Body of pancreas (tissue), 4 donors: ENCODE measurements around the gene ATPAF1.

Source experiments
- POLR2A ChIP-seq, 3 donors: fragments of 450-650 bp; IDR thresholded peaks; one replicate each; pipeline ENCODE4 v1.6.1; 2016; ENCODE audit warnings: antibody characterized with exemption in 3 of 3, mild to moderate bottlenecking in 2 of 3
- TF ChIP-seq, protein P1 (sequence below), 7 experiments: fragments of 450-650 bp in 4 of 7; fragments of 200-600 bp in 3 of 7; sonication (generic) in 3 of 7; IDR thresholded peaks; one replicate each; pipeline ENCODE4 v1.5.1; 2016 to 2019; ENCODE audit warnings: antibody characterized with exemption in 7 of 7

DNA sequence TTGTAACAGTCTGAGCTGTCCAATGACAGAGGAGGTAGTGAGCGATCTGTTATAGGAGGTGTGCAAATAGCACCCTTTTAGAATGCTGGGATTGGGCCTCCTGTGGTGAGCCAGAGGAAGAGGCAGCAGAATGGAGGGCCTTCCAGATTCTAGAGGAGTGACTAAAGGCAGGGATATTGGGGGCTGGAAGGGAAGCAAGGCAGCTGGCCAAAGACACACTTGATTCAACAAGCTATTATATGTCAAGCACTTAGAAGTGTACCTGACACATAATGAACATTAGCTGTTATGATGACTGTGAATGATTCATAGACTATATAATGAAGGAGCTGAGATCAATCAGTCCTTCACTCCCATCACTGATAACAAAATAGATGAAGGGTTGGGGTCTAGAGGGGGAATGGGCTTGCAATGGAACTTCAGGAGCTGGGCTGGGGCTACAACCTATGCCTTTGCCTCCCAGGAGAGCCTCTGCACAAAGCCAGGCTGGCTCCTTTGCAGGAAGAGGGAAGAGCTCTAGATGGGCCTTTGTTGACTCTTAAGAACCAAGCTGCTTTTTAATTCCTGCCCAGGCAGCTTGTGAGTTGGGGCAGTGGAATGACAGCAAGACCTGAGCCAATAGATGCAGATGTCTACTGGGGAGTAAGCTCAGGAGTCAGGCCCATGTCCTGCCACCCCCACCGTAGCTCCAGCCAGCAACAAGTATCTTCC is 61.8 kb downstream of the ATPAF1 start:
- TF ChIP-seq, protein P1, sequence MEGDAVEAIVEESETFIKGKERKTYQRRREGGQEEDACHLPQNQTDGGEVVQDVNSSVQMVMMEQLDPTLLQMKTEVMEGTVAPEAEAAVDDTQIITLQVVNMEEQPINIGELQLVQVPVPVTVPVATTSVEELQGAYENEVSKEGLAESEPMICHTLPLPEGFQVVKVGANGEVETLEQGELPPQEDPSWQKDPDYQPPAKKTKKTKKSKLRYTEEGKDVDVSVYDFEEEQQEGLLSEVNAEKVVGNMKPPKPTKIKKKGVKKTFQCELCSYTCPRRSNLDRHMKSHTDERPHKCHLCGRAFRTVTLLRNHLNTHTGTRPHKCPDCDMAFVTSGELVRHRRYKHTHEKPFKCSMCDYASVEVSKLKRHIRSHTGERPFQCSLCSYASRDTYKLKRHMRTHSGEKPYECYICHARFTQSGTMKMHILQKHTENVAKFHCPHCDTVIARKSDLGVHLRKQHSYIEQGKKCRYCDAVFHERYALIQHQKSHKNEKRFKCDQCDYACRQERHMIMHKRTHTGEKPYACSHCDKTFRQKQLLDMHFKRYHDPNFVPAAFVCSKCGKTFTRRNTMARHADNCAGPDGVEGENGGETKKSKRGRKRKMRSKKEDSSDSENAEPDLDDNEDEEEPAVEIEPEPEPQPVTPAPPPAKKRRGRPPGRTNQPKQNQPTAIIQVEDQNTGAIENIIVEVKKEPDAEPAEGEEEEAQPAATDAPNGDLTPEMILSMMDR (IDR thresholded peaks at IDR 0.05): no peak
- TF ChIP-seq POLR2A (IDR thresholded peaks at IDR 0.05): no peak
